Measurements from ENCODE around the gene ELOB. TPM values are rescaled to one million over a fixed set of nuclear protein-coding genes. Genes with fewer than 3 reads are reported as not detected.

Gene ELOB
- total RNA-seq, 1 experiment from 2014 or later: 311 TPM

DNA sequence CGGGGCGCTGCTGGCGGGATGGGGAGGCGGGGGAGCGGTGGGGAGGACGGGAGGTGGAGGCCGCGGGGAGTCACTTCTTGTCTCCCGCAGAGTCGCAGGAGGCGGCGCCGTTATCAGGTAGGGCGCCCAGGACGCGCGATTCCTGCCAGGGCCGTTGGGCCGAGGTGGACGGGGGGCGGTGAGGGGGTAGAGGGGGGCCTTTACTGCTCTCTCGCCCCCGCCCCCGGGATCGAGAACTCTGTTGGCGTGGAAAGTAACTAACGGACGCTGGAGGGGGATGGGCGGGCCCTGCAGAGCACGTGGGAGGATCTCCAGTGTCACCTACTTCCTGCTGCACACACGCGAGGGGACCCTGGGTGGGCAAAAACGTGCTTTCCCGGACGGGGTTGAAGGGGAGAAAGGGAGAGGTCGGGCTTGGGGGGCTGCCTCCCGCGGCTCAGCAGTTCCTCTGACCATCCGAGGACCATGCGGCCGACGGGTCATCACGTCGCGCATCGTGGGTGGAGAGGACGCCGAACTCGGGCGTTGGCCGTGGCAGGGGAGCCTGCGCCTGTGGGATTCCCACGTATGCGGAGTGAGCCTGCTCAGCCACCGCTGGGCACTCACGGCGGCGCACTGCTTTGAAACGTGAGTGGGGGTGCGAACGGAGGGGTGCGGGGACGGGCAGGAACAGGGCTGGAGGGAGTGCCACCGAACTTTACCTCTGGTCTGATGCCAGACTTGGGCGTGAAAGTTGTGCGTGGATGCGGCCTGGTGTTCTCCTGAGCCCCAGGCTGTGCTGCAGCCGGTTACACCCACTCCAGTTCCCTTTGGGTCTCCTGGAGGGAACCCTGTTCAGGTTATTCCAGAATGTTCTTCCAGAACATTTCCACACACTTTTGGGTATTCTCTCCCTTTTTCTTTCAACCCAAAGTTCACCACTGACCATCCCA lies 40.5 kb upstream of the ELOB start:
- H3K27ac ChIP-seq: no peak overlapping the region
- H3K9me3 ChIP-seq (replicated peaks): no peaks in the 10 kb centered on the region
- H3K4me3 ChIP-seq: no peak overlapping the region
- peak in 1 of 2 experiments; percentile 41 for DNase-seq (ENCODE audit: low read depth in 1 of 2, low spot score in 2 of 2)
- peaks cover 29% of the 10 kb centered on the region for H3K27me3 ChIP-seq (replicated peaks)
- no peaks in the 10 kb centered on the region for H3K36me3 ChIP-seq
- no peaks in the 10 kb centered on the region for H3K4me1 ChIP-seq (replicated peaks)

DNA sequence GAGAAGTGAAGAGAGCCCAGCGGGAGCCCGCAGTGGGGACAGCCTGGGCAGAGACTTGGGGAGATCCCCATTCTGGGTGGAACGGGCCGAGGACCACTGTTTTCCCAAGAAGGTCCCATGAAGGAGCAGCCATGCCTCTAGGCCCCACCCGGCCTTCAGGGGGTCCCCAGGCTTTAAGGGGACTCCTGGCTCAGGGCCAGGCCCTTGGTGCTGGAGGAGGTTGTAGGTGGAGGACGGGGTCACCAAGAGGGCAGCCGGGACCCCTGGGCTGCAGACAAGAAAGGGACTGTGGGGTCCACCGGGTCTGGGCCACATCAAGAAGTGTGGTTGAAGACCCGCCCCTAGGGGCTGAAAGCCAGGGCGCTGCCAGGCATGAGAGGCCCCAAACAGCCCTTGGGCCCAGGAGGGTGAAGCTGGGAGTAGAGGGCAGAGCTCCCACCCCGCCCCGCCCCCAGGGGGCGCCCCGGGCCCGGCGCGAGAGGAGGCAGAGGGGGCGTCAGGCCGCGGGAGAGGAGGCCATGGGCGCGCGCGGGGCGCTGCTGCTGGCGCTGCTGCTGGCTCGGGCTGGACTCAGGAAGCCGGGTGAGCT lies 39.8 kb upstream of the ELOB start, which contains the start of gene PRSS21:
PRSS21 (plus strand) TSS at position 487 of the 589 bp plus-strand sequence; CDS start at position 519, 32 bp downstream.
- Histone ChIP-seq H3K4me1 (replicated peaks) (no peaks in the 10 kb centered on the region), H3K27me3 (replicated peaks) (peaks cover 27% of the 10 kb centered on the region), H3K36me3 (no peaks in the 10 kb centered on the region), H3K4me3 (no peak within 1 kb of the TSS), H3K27ac (no peak within 1 kb of the TSS), H3K9me3 (replicated peaks) (no peaks in the 10 kb centered on the region)
- DNase-seq (ENCODE audit: low read depth in 1 of 2, low spot score in 2 of 2): peak in 1 of 2 experiments; percentile 39

DNA sequence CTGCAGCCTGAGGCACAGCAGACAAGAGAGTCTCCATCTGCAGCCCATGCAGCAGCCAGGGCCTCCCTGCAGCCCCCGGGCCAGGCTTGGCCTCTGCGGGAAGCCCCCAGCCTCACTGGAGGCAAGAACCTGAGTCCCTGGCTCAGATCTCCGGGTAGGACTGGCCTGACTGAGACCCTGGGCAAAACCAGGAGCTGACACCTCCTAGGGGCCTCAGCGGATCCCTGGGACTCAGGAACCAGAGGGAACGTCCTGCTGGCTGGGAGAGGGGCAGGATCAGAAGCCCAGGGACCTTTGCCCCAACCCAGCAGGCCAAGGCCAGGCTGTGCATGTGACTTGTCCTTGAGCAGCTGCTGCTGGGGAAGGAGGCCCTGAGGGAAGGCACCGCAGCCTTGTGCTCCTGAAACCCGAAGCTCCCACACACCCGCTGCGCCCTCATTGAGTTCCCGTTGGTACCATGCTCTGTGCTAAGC lies 38.3 kb upstream of the ELOB start:
- H3K4me3 ChIP-seq: no peak overlapping the region
- H3K27ac ChIP-seq: no peak overlapping the region
- no peaks in the 10 kb centered on the region for H3K4me1 ChIP-seq (replicated peaks)
- DNase-seq (ENCODE audit: low read depth in 1 of 2, low spot score in 2 of 2): peak in 1 of 2 experiments; percentile 35
- peaks cover 31% of the 10 kb centered on the region for H3K27me3 ChIP-seq (replicated peaks)
- H3K36me3 ChIP-seq: no peaks in the 10 kb centered on the region
- H3K9me3 ChIP-seq (replicated peaks): no peaks in the 10 kb centered on the region

DNA sequence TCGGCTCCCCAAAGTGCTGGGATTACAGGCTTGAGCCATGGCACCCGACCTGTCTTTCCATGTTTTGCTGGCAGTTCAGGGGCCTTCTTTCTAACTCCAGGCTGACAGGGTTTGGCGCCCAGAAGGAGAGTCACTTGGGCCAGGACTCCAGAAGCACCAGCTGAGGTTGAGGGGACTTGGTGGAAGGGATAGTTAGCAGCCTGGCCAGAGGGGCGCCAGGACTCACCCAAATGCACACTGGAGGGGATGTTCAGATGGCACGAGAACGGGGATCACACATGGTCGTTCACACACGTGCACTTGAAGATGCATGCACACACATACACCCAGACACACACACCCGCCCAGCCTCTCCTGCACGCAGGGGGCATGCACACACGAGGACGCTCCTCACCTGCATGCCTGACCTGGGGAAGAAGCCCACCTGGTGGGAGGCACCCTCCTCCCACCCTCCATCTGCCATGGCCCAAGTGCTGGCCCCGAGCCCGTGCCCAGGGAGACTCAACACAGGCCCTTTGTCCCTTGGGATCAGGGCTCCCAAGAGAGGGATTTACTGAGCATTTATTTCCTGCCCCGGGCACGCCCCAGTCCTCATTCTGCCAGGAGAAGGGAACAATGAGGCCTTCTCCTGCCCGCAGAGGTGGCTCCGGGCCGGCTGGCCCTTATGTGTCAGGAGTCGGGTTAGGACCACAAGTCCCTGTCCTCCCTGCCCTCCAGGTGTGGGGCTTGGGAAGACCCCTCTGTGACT lies 37.6 kb upstream of the ELOB start:
- Histone ChIP-seq H3K36me3 (no peaks in the 10 kb centered on the region), H3K4me1 (replicated peaks) (no peaks in the 10 kb centered on the region), H3K27me3 (replicated peaks) (peaks cover 30% of the 10 kb centered on the region), H3K27ac (no peak overlapping the region), H3K9me3 (replicated peaks) (no peaks in the 10 kb centered on the region), H3K4me3 (no peak overlapping the region)
- DNase-seq (ENCODE audit: low read depth in 1 of 2, low spot score in 2 of 2): peak in 1 of 2 experiments; percentile 38

DNA sequence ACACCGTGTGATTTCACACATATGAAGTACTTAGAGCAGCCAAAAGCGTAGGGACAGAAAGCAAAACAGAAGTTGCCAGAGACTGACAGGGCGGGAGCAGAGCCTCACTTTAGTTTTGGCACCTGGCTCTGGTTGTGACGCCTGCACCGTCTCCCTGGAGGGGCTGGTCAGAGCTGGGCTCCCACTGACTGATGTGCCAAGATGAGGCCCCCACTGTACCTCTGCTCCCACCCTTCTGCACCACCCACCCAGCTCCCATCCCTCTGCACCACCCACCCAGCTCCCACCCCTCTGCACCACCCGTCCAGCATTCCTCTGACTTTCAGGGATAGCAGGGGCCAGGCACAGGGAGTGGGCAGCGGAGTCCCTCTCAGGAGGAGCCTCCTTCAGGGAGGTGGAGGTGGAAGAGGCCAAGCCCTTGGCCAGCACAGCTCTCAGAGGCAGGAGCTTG lies 36.7 kb upstream of the ELOB start:
- Histone ChIP-seq H3K4me1 (replicated peaks) (no peaks in the 10 kb centered on the region), H3K36me3 (no peaks in the 10 kb centered on the region), H3K9me3 (replicated peaks) (no peaks in the 10 kb centered on the region), H3K4me3 (no peak overlapping the region), H3K27me3 (replicated peaks) (peaks cover 22% of the 10 kb centered on the region), H3K27ac (no peak overlapping the region)
- DNase-seq (ENCODE audit: low read depth in 1 of 2, low spot score in 2 of 2): peak in 1 of 2 experiments; percentile 35

- Histone ChIP-seq H3K4me3 (no peak overlapping the region), H3K4me1 (replicated peaks) (no peaks in the 10 kb centered on the region), H3K27ac (no peak overlapping the region), H3K36me3 (no peaks in the 10 kb centered on the region), H3K27me3 (replicated peaks) (peaks cover 21% of the 10 kb centered on the region), H3K9me3 (replicated peaks) (no peaks in the 10 kb centered on the region; the same call in 1 of the 2 replicates)
- peak in 1 of 2 experiments; percentile 33 for DNase-seq (ENCODE audit: low read depth in 1 of 2, low spot score in 2 of 2)
Measured at GRCh38 chr16:2811703-2812471, 34.8 kb upstream of the ELOB start.

GRCh38 chr16:2810651-2811050 lies 33.6 kb upstream of the ELOB start:
- Histone ChIP-seq H3K36me3 (no peaks in the 10 kb centered on the region), H3K9me3 (replicated peaks) (no peaks in the 10 kb centered on the region; the same call in 1 of the 2 replicates), H3K27me3 (replicated peaks) (peaks cover 16% of the 10 kb centered on the region), H3K4me1 (replicated peaks) (no peaks in the 10 kb centered on the region), H3K4me3 (no peak overlapping the region), H3K27ac (no peak overlapping the region)
- peak in 1 of 2 experiments; percentile 26 for DNase-seq (ENCODE audit: low read depth in 1 of 2, low spot score in 2 of 2)

GRCh38 chr16:2809149-2809760 lies 32.2 kb upstream of the ELOB start:
- H3K27me3 ChIP-seq (replicated peaks): peaks cover 10% of the 10 kb centered on the region
- no peaks in the 10 kb centered on the region for H3K36me3 ChIP-seq
- DNase-seq (ENCODE audit: low read depth in 1 of 2, low spot score in 2 of 2): no peak
- no peak overlapping the region for H3K4me3 ChIP-seq
- H3K27ac ChIP-seq: no peak overlapping the region
- H3K9me3 ChIP-seq (replicated peaks): no peaks in the 10 kb centered on the region; the same call in none of the 2 replicates
- no peaks in the 10 kb centered on the region for H3K4me1 ChIP-seq (replicated peaks)

GRCh38 chr16:2808181-2808580 lies 31.1 kb upstream of the ELOB start:
- DNase-seq (ENCODE audit: low read depth in 1 of 2, low spot score in 2 of 2): no peak
- Histone ChIP-seq H3K36me3 (no peaks in the 10 kb centered on the region), H3K9me3 (replicated peaks) (peaks cover 7% of the 10 kb centered on the region), H3K4me1 (replicated peaks) (no peaks in the 10 kb centered on the region), H3K4me3 (no peak overlapping the region), H3K27ac (no peak overlapping the region), H3K27me3 (replicated peaks) (peaks cover 10% of the 10 kb centered on the region)

DNA sequence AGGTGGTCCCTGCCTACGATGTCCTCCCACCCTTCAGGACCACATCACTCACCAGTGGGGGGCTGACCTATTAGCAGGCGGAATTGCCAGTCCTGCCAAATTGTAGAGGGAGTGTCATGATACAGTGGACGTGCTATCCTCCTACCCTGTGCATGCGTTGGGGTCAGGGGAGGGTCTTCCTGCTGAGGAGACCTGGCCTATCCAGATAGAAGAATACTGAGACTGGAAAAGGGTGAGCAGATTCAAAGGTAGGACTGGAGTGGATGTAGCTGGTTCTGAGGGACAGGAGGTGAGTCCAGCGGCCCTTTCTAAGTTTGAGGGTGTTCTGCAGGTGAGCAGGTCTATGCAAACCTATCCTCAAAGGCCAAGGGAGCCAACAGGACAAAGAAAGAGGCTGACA lies 29.2 kb upstream of the ELOB start:
- no peak for DNase-seq (ENCODE audit: low read depth in 1 of 2, low spot score in 2 of 2)
- Histone ChIP-seq H3K4me1 (replicated peaks) (no peaks in the 10 kb centered on the region), H3K4me3 (no peak overlapping the region), H3K9me3 (replicated peaks) (peaks cover 7% of the 10 kb centered on the region), H3K27ac (no peak overlapping the region), H3K36me3 (no peaks in the 10 kb centered on the region), H3K27me3 (replicated peaks) (peaks cover 3% of the 10 kb centered on the region)

- H3K4me3 ChIP-seq: no peak overlapping the region
- H3K27ac ChIP-seq: no peak overlapping the region
- peaks cover 9% of the 10 kb centered on the region for H3K27me3 ChIP-seq (replicated peaks)
- no peaks in the 10 kb centered on the region for H3K36me3 ChIP-seq
- no peak for DNase-seq (ENCODE audit: low read depth in 1 of 2, low spot score in 2 of 2)
- peaks cover 7% of the 10 kb centered on the region for H3K9me3 ChIP-seq (replicated peaks)
- no peaks in the 10 kb centered on the region for H3K4me1 ChIP-seq (replicated peaks)
Measured at GRCh38 chr16:2804728-2805127, 27.6 kb upstream of the ELOB start.

DNA sequence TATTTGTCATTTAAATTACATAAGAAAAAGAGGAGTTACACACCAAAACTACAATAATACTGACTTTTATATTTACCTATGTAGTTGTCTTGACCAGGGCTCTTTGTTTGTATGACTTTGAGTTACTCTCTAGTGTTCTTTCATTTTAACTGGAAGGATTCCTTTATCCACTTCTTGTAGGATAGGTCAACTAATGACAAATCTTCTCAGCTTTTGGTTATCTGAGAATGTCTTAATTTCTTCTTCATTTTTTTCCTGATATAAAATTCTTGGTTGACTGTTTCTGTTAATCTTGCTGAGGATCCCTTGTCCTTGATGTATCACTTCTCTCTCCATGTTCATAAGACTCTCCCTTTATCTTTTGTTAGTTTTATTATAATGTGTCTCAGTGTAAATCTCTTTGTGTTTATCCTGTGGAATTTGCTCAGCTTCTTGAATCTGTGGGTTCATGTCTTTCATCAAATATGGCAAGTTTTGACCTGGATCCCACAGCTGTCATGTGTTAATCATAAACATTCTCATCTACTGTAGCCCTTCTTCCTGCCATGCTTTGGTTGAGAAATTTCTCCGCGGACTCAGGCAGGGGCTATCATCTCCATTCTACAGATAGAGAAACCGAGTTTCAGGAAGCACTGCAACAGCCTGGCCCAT lies 26.6 kb upstream of the ELOB start:
- Histone ChIP-seq H3K4me3 (no peak overlapping the region), H3K27me3 (replicated peaks) (peaks cover 9% of the 10 kb centered on the region), H3K36me3 (no peaks in the 10 kb centered on the region), H3K4me1 (replicated peaks) (no peaks in the 10 kb centered on the region), H3K27ac (no peak overlapping the region), H3K9me3 (replicated peaks) (peaks cover 7% of the 10 kb centered on the region)
- no peak for DNase-seq (ENCODE audit: low read depth in 1 of 2, low spot score in 2 of 2)
